GM23338 (cell line): Measurements from ENCODE around the gene OPRPN. TPM values are rescaled to one million over a fixed set of nuclear protein-coding genes. Genes with fewer than 3 reads are reported as not detected.
A peak's percentile ranks its signal among the peaks of the same experiment; 100 is the strongest.

Experiments
- ATAC-seq: fragments of 200-7000 bp; cut with Tn5 transposase; 3 replicates; pipeline ENCODE4 v1.9.1; 2020
- DNase-seq: peaks from one replicate; pipeline ENCODE4 v3.0.0-alpha.2; 2015; ENCODE audit warnings: low spot score
- H2AFZ ChIP-seq: fragments of 200-600 bp; sonication (generic); 2 replicates; pipeline ENCODE4 v1.8.0; 2016; ENCODE audit warnings: antibody characterized with exemption, mild to moderate bottlenecking, moderate library complexity
- H3F3A ChIP-seq: fragments of 200-600 bp; sonication (generic); replicated peaks from 2 replicates; pipeline ENCODE4 v1.8.0; 2017; ENCODE audit warnings: antibody characterized with exemption, mixed run types, low read depth
- H3K27ac ChIP-seq: fragments of 200-600 bp; sonication (generic); 2 replicates; pipeline ENCODE4 v1.6.1; 2016; ENCODE audit warnings: low read depth
- H3K27me3 ChIP-seq: fragments of 200-600 bp; sonication (generic); 2 replicates; pipeline ENCODE4 v1.8.0; 2016; ENCODE audit warnings: mild to moderate bottlenecking, mixed run types, moderate library complexity; ENCODE audit not compliant: insufficient read depth
- H3K36me3 ChIP-seq: fragments of 200-600 bp; sonication (generic); 2 replicates; pipeline ENCODE4 v1.8.0; 2016; ENCODE audit warnings: mild to moderate bottlenecking; ENCODE audit not compliant: insufficient read depth
- H3K4me1 ChIP-seq: fragments of 200-600 bp; sonication (generic); 2 replicates; pipeline ENCODE4 v1.8.0; 2016; ENCODE audit warnings: mild to moderate bottlenecking, moderate library complexity; ENCODE audit not compliant: insufficient read depth
- H3K4me2 ChIP-seq: fragments of 200-600 bp; sonication (generic); 2 replicates; pipeline ENCODE4 v1.7.1; 2017; ENCODE audit warnings: mixed run types
- H3K4me3 ChIP-seq: fragments of 200-600 bp; sonication (generic); 2 replicates; pipeline ENCODE4 v1.6.1; 2016; ENCODE audit warnings: mixed run types
- H3K79me2 ChIP-seq: fragments of 200-600 bp; sonication (generic); replicated peaks from 2 replicates; pipeline ENCODE4 v1.8.0; 2017; ENCODE audit warnings: mild to moderate bottlenecking; ENCODE audit not compliant: insufficient read depth
- H3K9me2 ChIP-seq: fragments of 200-600 bp; sonication (generic); 2 replicates; pipeline ENCODE4 v1.8.0; 2017; ENCODE audit not compliant: insufficient read depth
- H4K20me1 ChIP-seq: fragments of 200-600 bp; sonication (generic); replicated peaks from 2 replicates; pipeline ENCODE4 v1.8.0; 2017; ENCODE audit warnings: mild to moderate bottlenecking; ENCODE audit not compliant: insufficient read depth
- H3K27ac Mint-ChIP-seq: 2 replicates; pipeline ENCODE4 v1.8.0; 2020; ENCODE audit warnings: inconsistent platforms, mild to moderate bottlenecking, moderate library complexity, mixed read lengths
- H3K27me3 Mint-ChIP-seq: 3 replicates; pipeline ENCODE4 v1.8.0; 2022; ENCODE audit warnings: low read depth, mild to moderate bottlenecking, moderate library complexity, mixed read lengths, inconsistent platforms; ENCODE audit not compliant: insufficient read depth, poor library complexity
- H3K36me3 Mint-ChIP-seq: 3 replicates; pipeline ENCODE4 v1.8.0; 2021; ENCODE audit warnings: low read depth, mild to moderate bottlenecking, inconsistent platforms, moderate library complexity, mixed read lengths
- H3K4me1 Mint-ChIP-seq: 3 replicates; pipeline ENCODE4 v1.8.0; 2020; ENCODE audit warnings: mild to moderate bottlenecking, inconsistent platforms, mixed read lengths
- H3K4me3 Mint-ChIP-seq: 3 replicates; pipeline ENCODE4 v1.8.0; 2021; ENCODE audit warnings: moderate library complexity, mild to moderate bottlenecking, inconsistent platforms, mixed read lengths
- H3K9me3 Mint-ChIP-seq: 3 replicates; pipeline ENCODE4 v1.8.0; 2020; ENCODE audit warnings: moderate library complexity, mild to moderate bottlenecking, inconsistent platforms, mixed read lengths
- CREB1 ChIP-seq: fragments of 250-450 bp; sonication (Bioruptor Pico); IDR thresholded peaks from 2 replicates; pipeline ENCODE4 v1.5.0; 2020; ENCODE audit warnings: low read depth, mild to moderate bottlenecking, moderate library complexity
- CTCF ChIP-seq, 2 experiments: fragments of 200-600 bp in 1 of 2; sonication (generic) in 1 of 2; conservative IDR thresholded peaks; 2 replicates each; pipeline versions ENCODE4 v1.5.1 to v1.6.1; 2016 to 2017; ENCODE audit warnings: antibody characterized with exemption in 2 of 2, low read depth in 2 of 2, mild to moderate bottlenecking in 2 of 2, moderate library complexity in 1 of 2
- EZH2 ChIP-seq: fragments of 200-600 bp; sonication (generic); IDR thresholded peaks from one replicate; pipeline ENCODE4 v1.8.0; 2017; ENCODE audit warnings: antibody characterized with exemption, mild to moderate bottlenecking, low read depth; ENCODE audit not compliant: unreplicated experiment
- EZH2phosphoT487 ChIP-seq: fragments of 200-600 bp; sonication (generic); IDR thresholded peaks from one replicate; pipeline ENCODE4 v1.8.1; 2018; ENCODE audit warnings: antibody characterized with exemption; ENCODE audit not compliant: unreplicated experiment
- NANOG ChIP-seq: IDR thresholded peaks from 2 replicates; pipeline ENCODE4 v1.6.1; 2016; ENCODE audit warnings: antibody characterized with exemption, borderline replicate concordance
- POLR2AphosphoS5 ChIP-seq: IDR thresholded peaks from 2 replicates; pipeline ENCODE4 v1.6.1; 2016; ENCODE audit warnings: antibody characterized with exemption, low read depth
- STAT1 ChIP-seq: IDR thresholded peaks from one replicate; pipeline ENCODE4 v1.6.1; 2016; ENCODE audit warnings: antibody characterized with exemption; ENCODE audit not compliant: unreplicated experiment
- ZNF331 ChIP-seq: fragments of 250-450 bp; sonication (Bioruptor Pico); IDR thresholded peaks from 2 replicates; pipeline ENCODE4 v1.5.0; 2020; ENCODE audit warnings: low read depth, mild to moderate bottlenecking, moderate library complexity
- polyA plus RNA-seq: library from polyadenylated mRNA; unstranded; fragments of >200 nt; fragmentation: Nextera tagmentation; extraction: Ambion mirVana; gene quantifications from 2 replicates; pipeline ENCODE4 v1.2.1, GENCODE V29; 2016
- total RNA-seq: library from RNA; depleted of rRNA; stranded (reverse); fragments of >200 nt; shearing (Covaris generic); gene quantifications from 2 replicates; pipeline ENCODE4 v1.2.3, GENCODE V29; 2014
- TF ChIP-seq, protein P1 (sequence below): IDR thresholded peaks from 2 replicates; pipeline ENCODE4 v1.6.1; 2016; ENCODE audit warnings: antibody characterized with exemption
- TF ChIP-seq, protein P2 (sequence below): fragments of 250-450 bp; sonication (Bioruptor Pico); IDR thresholded peaks from 2 replicates; pipeline ENCODE4 v1.5.0; 2020; ENCODE audit warnings: mild to moderate bottlenecking, moderate library complexity

Gene OPRPN
- total and polyA plus RNA-seq, 2 experiments from 2014 or later = not detected

GRCh38 chr4:70365479-70365878 is 32.3 kb upstream of the OPRPN start:
- Histone ChIP-seq H3F3A (no peaks in the 10 kb centered on the region), H3K79me2 (no peaks in the 10 kb centered on the region), H3K36me3 (no peaks in the 10 kb centered on the region), H3K9me2 (no peaks in the 10 kb centered on the region; the same call in 1 of the 2 replicates), H4K20me1 (no peaks in the 10 kb centered on the region), H2AFZ (no peak overlapping the region), H3K27ac (no peak overlapping the region), H3K4me3 (no peak overlapping the region), H3K27me3 (no peaks in the 10 kb centered on the region), H3K4me1 (no peaks in the 10 kb centered on the region), H3K4me2 (no peak overlapping the region)
- Mint-ChIP-seq H3K4me1 (no peaks in the 10 kb centered on the region; the same call in 1 of the 3 replicates), H3K27me3 (no peaks in the 10 kb centered on the region), H3K4me3 (no peak overlapping the region), H3K9me3 (peaks cover 3% of the 10 kb centered on the region; the same call in 2 of the 3 replicates), H3K27ac (no peak overlapping the region), H3K36me3 (no peaks in the 10 kb centered on the region)
- TF ChIP-seq STAT1 (no peak), CTCF (conservative IDR thresholded peaks at IDR 0.05; ENCODE audit: low read depth in 2 of 2) (no peak), ZNF331 (CRISPR knock-in tag) (no peak), NANOG (no peak)
- ATAC-seq (no peak), DNase-seq (no peak)

DNA sequence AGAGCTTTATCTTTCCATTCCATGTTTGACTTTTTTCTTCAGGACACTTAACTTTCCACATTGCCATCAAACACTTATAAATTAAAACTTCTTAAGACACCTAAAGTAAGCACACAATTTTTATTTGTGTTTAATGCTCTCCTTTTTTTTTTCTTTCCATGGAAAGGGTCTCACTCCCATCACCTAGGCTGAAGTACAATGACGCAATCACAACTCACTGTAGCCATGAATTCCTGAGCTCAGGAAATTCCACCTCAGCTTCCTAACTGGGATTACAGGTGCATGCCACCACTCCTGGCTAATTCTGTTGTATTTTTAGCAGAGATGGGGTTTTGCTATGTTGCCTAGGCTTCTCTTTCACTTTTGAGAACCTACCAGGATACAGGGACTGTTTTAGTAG is 29.9 kb upstream of the OPRPN start:
- ATAC-seq (no peak), DNase-seq (peak; percentile 40)
- Mint-ChIP-seq H3K4me1 (no peaks in the 10 kb centered on the region; the same call in 2 of the 3 replicates), H3K27me3 (no peaks in the 10 kb centered on the region), H3K36me3 (no peaks in the 10 kb centered on the region), H3K4me3 (no peak overlapping the region), H3K9me3 (peaks cover 3% of the 10 kb centered on the region; the same call in 2 of the 3 replicates), H3K27ac (no peak overlapping the region)
- Histone ChIP-seq H3K9me2 (no peaks in the 10 kb centered on the region; the same call in 1 of the 2 replicates), H3K27ac (no peak overlapping the region), H3K4me1 (no peaks in the 10 kb centered on the region), H3K4me2 (no peak overlapping the region), H3K4me3 (no peak overlapping the region), H3K79me2 (no peaks in the 10 kb centered on the region), H2AFZ (no peak overlapping the region), H3K36me3 (no peaks in the 10 kb centered on the region), H4K20me1 (no peaks in the 10 kb centered on the region), H3K27me3 (no peaks in the 10 kb centered on the region), H3F3A (no peaks in the 10 kb centered on the region)
- TF ChIP-seq EZH2phosphoT487 (no peak), STAT1 (no peak), EZH2 (no peak), CREB1 (CRISPR knock-in tag) (no peak), ZNF331 (CRISPR knock-in tag) (no peak), POLR2AphosphoS5 (no peak)
- TF ChIP-seq, protein P1, sequence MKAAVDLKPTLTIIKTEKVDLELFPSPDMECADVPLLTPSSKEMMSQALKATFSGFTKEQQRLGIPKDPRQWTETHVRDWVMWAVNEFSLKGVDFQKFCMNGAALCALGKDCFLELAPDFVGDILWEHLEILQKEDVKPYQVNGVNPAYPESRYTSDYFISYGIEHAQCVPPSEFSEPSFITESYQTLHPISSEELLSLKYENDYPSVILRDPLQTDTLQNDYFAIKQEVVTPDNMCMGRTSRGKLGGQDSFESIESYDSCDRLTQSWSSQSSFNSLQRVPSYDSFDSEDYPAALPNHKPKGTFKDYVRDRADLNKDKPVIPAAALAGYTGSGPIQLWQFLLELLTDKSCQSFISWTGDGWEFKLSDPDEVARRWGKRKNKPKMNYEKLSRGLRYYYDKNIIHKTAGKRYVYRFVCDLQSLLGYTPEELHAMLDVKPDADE = no peak
- TF ChIP-seq, protein P2, sequence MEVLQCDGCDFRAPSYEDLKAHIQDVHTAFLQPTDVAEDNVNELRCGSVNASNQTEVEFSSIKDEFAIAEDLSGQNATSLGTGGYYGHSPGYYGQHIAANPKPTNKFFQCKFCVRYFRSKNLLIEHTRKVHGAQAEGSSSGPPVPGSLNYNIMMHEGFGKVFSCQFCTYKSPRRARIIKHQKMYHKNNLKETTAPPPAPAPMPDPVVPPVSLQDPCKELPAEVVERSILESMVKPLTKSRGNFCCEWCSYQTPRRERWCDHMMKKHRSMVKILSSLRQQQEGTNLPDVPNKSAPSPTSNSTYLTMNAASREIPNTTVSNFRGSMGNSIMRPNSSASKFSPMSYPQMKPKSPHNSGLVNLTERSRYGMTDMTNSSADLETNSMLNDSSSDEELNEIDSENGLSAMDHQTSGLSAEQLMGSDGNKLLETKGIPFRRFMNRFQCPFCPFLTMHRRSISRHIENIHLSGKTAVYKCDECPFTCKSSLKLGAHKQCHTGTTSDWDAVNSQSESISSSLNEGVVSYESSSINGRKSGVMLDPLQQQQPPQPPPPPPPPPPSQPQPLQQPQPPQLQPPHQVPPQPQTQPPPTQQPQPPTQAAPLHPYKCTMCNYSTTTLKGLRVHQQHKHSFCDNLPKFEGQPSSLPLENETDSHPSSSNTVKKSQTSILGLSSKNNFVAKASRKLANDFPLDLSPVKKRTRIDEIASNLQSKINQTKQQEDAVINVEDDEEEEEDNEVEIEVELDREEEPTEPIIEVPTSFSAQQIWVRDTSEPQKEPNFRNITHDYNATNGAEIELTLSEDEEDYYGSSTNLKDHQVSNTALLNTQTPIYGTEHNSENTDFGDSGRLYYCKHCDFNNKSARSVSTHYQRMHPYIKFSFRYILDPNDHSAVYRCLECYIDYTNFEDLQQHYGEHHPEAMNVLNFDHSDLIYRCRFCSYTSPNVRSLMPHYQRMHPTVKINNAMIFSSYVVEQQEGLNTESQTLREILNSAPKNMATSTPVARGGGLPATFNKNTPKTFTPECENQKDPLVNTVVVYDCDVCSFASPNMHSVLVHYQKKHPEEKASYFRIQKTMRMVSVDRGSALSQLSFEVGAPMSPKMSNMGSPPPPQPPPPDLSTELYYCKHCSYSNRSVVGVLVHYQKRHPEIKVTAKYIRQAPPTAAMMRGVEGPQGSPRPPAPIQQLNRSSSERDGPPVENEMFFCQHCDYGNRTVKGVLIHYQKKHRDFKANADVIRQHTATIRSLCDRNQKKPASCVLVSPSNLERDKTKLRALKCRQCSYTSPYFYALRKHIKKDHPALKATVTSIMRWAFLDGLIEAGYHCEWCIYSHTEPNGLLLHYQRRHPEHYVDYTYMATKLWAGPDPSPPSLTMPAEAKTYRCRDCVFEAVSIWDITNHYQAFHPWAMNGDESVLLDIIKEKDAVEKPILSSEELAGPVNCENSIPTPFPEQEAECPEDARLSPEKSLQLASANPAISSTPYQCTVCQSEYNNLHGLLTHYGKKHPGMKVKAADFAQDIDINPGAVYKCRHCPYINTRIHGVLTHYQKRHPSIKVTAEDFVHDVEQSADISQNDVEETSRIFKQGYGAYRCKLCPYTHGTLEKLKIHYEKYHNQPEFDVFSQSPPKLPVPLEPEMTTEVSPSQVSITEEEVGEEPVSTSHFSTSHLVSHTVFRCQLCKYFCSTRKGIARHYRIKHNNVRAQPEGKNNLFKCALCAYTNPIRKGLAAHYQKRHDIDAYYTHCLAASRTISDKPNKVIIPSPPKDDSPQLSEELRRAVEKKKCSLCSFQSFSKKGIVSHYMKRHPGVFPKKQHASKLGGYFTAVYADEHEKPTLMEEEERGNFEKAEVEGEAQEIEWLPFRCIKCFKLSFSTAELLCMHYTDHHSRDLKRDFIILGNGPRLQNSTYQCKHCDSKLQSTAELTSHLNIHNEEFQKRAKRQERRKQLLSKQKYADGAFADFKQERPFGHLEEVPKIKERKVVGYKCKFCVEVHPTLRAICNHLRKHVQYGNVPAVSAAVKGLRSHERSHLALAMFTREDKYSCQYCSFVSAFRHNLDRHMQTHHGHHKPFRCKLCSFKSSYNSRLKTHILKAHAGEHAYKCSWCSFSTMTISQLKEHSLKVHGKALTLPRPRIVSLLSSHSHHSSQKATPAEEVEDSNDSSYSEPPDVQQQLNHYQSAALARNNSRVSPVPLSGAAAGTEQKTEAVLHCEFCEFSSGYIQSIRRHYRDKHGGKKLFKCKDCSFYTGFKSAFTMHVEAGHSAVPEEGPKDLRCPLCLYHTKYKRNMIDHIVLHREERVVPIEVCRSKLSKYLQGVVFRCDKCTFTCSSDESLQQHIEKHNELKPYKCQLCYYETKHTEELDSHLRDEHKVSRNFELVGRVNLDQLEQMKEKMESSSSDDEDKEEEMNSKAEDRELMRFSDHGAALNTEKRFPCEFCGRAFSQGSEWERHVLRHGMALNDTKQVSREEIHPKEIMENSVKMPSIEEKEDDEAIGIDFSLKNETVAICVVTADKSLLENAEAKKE (CRISPR knock-in tag) = no peak
